Right atrium auricular region (tissue), 2 donors: ENCODE data around the gene PTCD1. TPM values are rescaled to one million over a fixed set of nuclear protein-coding genes. Genes with fewer than 3 reads are reported as not detected.

ENCODE experiments used
- DNase-seq: peaks from one replicate; pipeline ENCODE4 v3.0.0-alpha.2; 2019; ENCODE audit warnings: low spot score
- H3K27ac ChIP-seq, 2 donors: fragments of 200-600 bp; sonication (generic); 1 replicate in 1 of 2; 2 replicates in 1 of 2; pipeline ENCODE4 v1.5.1; 2016 to 2019
- H3K27me3 ChIP-seq, 2 donors: fragments of 200-600 bp; sonication (generic); one replicate each; pipeline versions ENCODE4 v1.5.1 to v1.6.0; 2017 to 2019
- H3K36me3 ChIP-seq: fragments of 200-600 bp; sonication (generic); one replicate; pipeline ENCODE4 v1.5.1; 2016
- H3K4me1 ChIP-seq, 2 donors: fragments of 200-600 bp; sonication (generic); one replicate each; pipeline versions ENCODE4 v1.5.1 to v1.6.0; 2017 to 2019
- H3K4me3 ChIP-seq, 2 donors: fragments of 200-600 bp; sonication (generic); 1 replicate in 1 of 2; 2 replicates in 1 of 2; pipeline ENCODE4 v1.5.1; 2017 to 2019; ENCODE audit warnings: mild to moderate bottlenecking in 1 of 2, moderate library complexity in 1 of 2
- H3K9me3 ChIP-seq, 2 donors: fragments of 200-600 bp; sonication (generic); one replicate each; pipeline ENCODE4 v1.5.1; 2019
- CTCF ChIP-seq, 2 donors: fragments of 200-600 bp; sonication (generic); IDR thresholded peaks; one replicate each; pipeline ENCODE4 v1.5.1; 2019; ENCODE audit warnings: antibody characterized with exemption in 2 of 2
- total RNA-seq, 2 donors: library from RNA; depleted of rRNA; stranded (reverse); fragments of >200 nt; gene quantifications; one replicate each; pipeline ENCODE4 v1.1.0, GENCODE V29; 2016

Gene PTCD1
- total RNA-seq, 2 donors from 2014 or later, result 4.6 to 5.3 TPM

DNA sequence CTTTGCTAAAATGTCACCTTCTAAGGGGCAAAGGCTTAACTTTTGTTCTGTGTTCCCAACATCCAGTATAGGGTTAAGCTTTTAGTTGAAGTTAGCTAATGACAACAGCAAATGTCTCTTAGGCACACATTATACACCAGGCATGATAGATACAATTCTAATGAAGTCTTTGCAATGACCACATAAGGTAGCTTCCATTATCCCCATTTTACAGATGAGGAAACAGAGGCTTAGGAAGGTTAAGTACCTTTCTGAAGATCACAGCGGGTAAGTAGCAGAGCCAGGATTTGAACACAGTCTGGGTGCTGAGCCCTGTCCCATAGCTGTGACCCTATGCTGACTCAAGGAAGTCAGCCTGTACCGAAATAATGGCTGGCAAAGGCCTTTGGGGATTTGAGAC is 28.0 kb downstream of the PTCD1 start:
- Histone ChIP-seq H3K27me3 (no peaks in the 10 kb centered on the region), H3K9me3 (no peaks in the 10 kb centered on the region), H3K4me3 (no peak overlapping the region), H3K4me1 (peaks cover 0 to 36% of the 10 kb centered on the region in 2 donors), H3K36me3 (peaks cover 45% of the 10 kb centered on the region), H3K27ac (no peak overlapping the region)
- no peak for TF ChIP-seq CTCF (IDR thresholded peaks at IDR 0.05)
- DNase-seq, result no peak

DNA sequence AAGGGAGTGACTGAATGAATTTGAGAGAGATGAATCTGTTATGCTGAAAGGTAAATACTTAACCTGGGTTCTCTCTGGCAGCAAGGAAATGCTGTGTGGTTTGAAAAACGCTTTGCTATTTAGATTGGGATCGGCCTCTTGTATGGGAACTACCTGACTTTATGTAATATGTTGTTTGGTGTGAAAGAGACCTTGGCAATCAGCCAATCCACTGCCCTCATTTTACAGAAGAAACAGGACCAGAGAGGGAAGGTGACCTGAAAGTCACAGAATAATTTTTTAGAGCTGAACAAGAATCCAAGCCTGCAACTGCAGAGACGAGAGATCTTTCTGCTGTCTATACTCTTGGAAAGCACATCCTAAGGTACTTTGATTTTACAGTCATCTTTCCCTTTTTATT is 28.8 kb downstream of the PTCD1 start:
- no peak for DNase-seq
- Histone ChIP-seq H3K4me3 (peak overlapping the region; percentile 96 to 97), H3K27me3 (no peaks in the 10 kb centered on the region), H3K4me1 (peaks cover 0 to 36% of the 10 kb centered on the region in 2 donors), H3K27ac (peak overlapping the region in 1 of 2 donors; percentile 97), H3K9me3 (no peaks in the 10 kb centered on the region), H3K36me3 (peaks cover 39% of the 10 kb centered on the region)
- no peak for TF ChIP-seq CTCF (IDR thresholded peaks at IDR 0.05)

DNA sequence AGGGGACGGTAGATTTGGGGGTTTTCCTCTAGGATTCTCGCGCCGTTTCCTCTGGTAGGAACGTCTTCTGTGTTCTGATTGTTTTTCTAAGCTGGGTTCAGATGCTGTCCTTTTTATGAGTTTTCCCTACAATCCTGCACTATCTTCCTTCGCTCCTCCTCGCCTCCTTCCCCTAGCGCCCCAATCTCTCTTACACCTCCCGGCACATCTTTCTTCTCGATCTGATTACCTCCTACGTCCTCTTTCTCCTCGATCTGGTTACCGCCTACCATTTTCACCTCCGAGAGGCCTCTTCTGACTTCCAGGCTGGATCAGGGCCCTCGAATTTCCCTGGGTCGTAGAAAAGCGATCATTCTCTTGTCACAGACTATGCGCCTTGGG is 29.4 kb downstream of the PTCD1 start:
- H3K36me3 ChIP-seq, result peaks cover 35% of the 10 kb centered on the region
- peaks cover 0 to 36% of the 10 kb centered on the region in 2 donors for H3K4me1 ChIP-seq
- no peak for DNase-seq
- no peak for TF ChIP-seq CTCF (IDR thresholded peaks at IDR 0.05)
- peak overlapping the region; percentile 96 to 97 for H3K4me3 ChIP-seq
- H3K27me3 ChIP-seq, result no peaks in the 10 kb centered on the region
- H3K9me3 ChIP-seq, result no peaks in the 10 kb centered on the region
- H3K27ac ChIP-seq, result peak overlapping the region; percentile 95 to 97

- peaks cover 0 to 36% of the 10 kb centered on the region in 2 donors for H3K4me1 ChIP-seq
- peak; percentile 96 for DNase-seq
- H3K9me3 ChIP-seq, result no peaks in the 10 kb centered on the region
- no peaks in the 10 kb centered on the region for H3K27me3 ChIP-seq
- H3K36me3 ChIP-seq, result peaks cover 34% of the 10 kb centered on the region
- H3K27ac ChIP-seq, result peak within 1 kb of the TSS; percentile 95 to 97
- TF ChIP-seq CTCF (IDR thresholded peaks at IDR 0.05), result no peak
- peak within 1 kb of the TSS; percentile 96 to 97 for H3K4me3 ChIP-seq
Measured at GRCh38 chr7:99408379-99409191, 30.0 kb downstream of the PTCD1 start, which contains the start of the genes BUD31 and PDAP1. Gene BUD31 (plus strand): TSS chr7:99408969. CDS start chr7:99411093, 2,124 bp downstream. Gene PDAP1 (minus strand): TSS chr7:99408597. CDS start chr7:99408548, 49 bp downstream.

- peaks cover 34% of the 10 kb centered on the region for H3K36me3 ChIP-seq
- peak; percentile 85 for DNase-seq
- no peaks in the 10 kb centered on the region for H3K27me3 ChIP-seq
Measured at GRCh38 chr7:99407872-99408378, 30.7 kb downstream of the PTCD1 start.

More at GRCh38 chr7:99407872-99408378, 30.7 kb downstream of the PTCD1 start:
- Histone ChIP-seq H3K4me1 (peaks cover 0 to 36% of the 10 kb centered on the region in 2 donors), H3K4me3 (peak overlapping the region; percentile 96 to 97), H3K27ac (peak overlapping the region; percentile 95 to 97), H3K9me3 (no peaks in the 10 kb centered on the region)
- TF ChIP-seq CTCF (IDR thresholded peaks at IDR 0.05), result no peak
